Activated naive CD4-positive, alpha-beta T cell treated with anti-CD3 and anti-CD28 coated beads, Interleukin-2, amount 10 ng/mL, durations not matched to agents 7 days and 5 days (primary cell): Measurements from ENCODE around the gene OPCML.

Experiments
- CTCF ChIA-PET: fragments of 350-600 bp; sonication (Branson Sonifier 250); formaldehyde crosslinking; loops from one replicate; lab custom pipeline; 2021; ENCODE audit warnings: antibody characterized with exemption; lab: Charles Lee
- DNase-seq: peaks from one replicate; pipeline ENCODE4 v3.0.0-alpha.2; 2020
- H3K27ac Mint-ChIP-seq: one replicate; pipeline ENCODE4 v1.8.0; 2021; ENCODE audit warnings: mild to moderate bottlenecking, moderate library complexity, mixed read lengths
- H3K27me3 Mint-ChIP-seq: one replicate; pipeline ENCODE4 v1.8.0; 2021; ENCODE audit warnings: mild to moderate bottlenecking, mixed read lengths
- H3K36me3 Mint-ChIP-seq: one replicate; pipeline ENCODE4 v1.8.0; 2021; ENCODE audit warnings: mixed read lengths
- H3K4me1 Mint-ChIP-seq: one replicate; pipeline ENCODE4 v1.8.0; 2021; ENCODE audit warnings: mixed read lengths
- H3K4me3 Mint-ChIP-seq: one replicate; pipeline ENCODE4 v1.8.0; 2021; ENCODE audit warnings: mild to moderate bottlenecking, moderate library complexity, mixed read lengths
- H3K9me3 Mint-ChIP-seq: one replicate; pipeline ENCODE4 v1.8.0; 2021; ENCODE audit warnings: mixed read lengths

OPCML gene

GRCh38 chr11:132590986-132591385 lies 941.3 kb downstream of the OPCML start:
- Mint-ChIP-seq H3K4me1 (no peaks in the 10 kb centered on the region), H3K36me3 (no peaks in the 10 kb centered on the region), H3K9me3 (peaks cover 1% of the 10 kb centered on the region), H3K27ac (no peak overlapping the region), H3K4me3 (no peak overlapping the region), H3K27me3 (no peaks in the 10 kb centered on the region)
- CTCF ChIA-PET: no interaction called here
- no peak for DNase-seq

- no peaks in the 10 kb centered on the region for H3K4me1 Mint-ChIP-seq
- CTCF ChIA-PET: no interaction called here
- H3K9me3 Mint-ChIP-seq: peaks cover 1% of the 10 kb centered on the region
- H3K27ac Mint-ChIP-seq: no peak overlapping the region
- H3K36me3 Mint-ChIP-seq: no peaks in the 10 kb centered on the region
- no peaks in the 10 kb centered on the region for H3K27me3 Mint-ChIP-seq
- H3K4me3 Mint-ChIP-seq: no peak overlapping the region
- no peak for DNase-seq
These were observed 941.7 kb downstream of the OPCML start for GRCh38 chr11:132590554-132590953.

GRCh38 chr11:132589791-132590190 lies 942.5 kb downstream of the OPCML start:
- H3K4me3 Mint-ChIP-seq: no peak overlapping the region
- CTCF ChIA-PET: no interaction called here
- no peaks in the 10 kb centered on the region for H3K4me1 Mint-ChIP-seq
- H3K36me3 Mint-ChIP-seq: no peaks in the 10 kb centered on the region
- H3K9me3 Mint-ChIP-seq: peaks cover 1% of the 10 kb centered on the region
- no peaks in the 10 kb centered on the region for H3K27me3 Mint-ChIP-seq
- no peak overlapping the region for H3K27ac Mint-ChIP-seq
- DNase-seq: no peak

- no peak overlapping the region for H3K4me3 Mint-ChIP-seq
- DNase-seq: no peak
- CTCF ChIA-PET: no interaction called here
- H3K27ac Mint-ChIP-seq: no peak overlapping the region
- H3K36me3 Mint-ChIP-seq: no peaks in the 10 kb centered on the region
- H3K9me3 Mint-ChIP-seq: peaks cover 1% of the 10 kb centered on the region
- no peaks in the 10 kb centered on the region for H3K4me1 Mint-ChIP-seq
- no peaks in the 10 kb centered on the region for H3K27me3 Mint-ChIP-seq
These were observed 943.9 kb downstream of the OPCML start for GRCh38 chr11:132588366-132588765.

GRCh38 chr11:132587716-132588115 lies 944.6 kb downstream of the OPCML start:
- Mint-ChIP-seq H3K27ac (no peak overlapping the region), H3K4me3 (no peak overlapping the region), H3K4me1 (no peaks in the 10 kb centered on the region), H3K27me3 (no peaks in the 10 kb centered on the region), H3K36me3 (no peaks in the 10 kb centered on the region), H3K9me3 (peaks cover 1% of the 10 kb centered on the region)
- CTCF ChIA-PET: no interaction called here
- no peak for DNase-seq

GRCh38 chr11:132586801-132587200 lies 945.5 kb downstream of the OPCML start:
- CTCF ChIA-PET: interaction anchor here (0.6 kb wide), 1 partner anchor 92 kb away, joined by 3 read pairs; no protein-coding TSS in a partner anchor
- no peak overlapping the region for H3K27ac Mint-ChIP-seq
- H3K4me3 Mint-ChIP-seq: no peak overlapping the region
- no peak for DNase-seq
- no peaks in the 10 kb centered on the region for H3K27me3 Mint-ChIP-seq
- no peaks in the 10 kb centered on the region for H3K4me1 Mint-ChIP-seq
- H3K36me3 Mint-ChIP-seq: no peaks in the 10 kb centered on the region
- peaks cover 1% of the 10 kb centered on the region for H3K9me3 Mint-ChIP-seq

GRCh38 chr11:132579634-132580327 lies 952.5 kb downstream of the OPCML start:
- H3K4me3 Mint-ChIP-seq: no peak overlapping the region
- CTCF ChIA-PET: no interaction called here
- H3K36me3 Mint-ChIP-seq: no peaks in the 10 kb centered on the region
- no peak overlapping the region for H3K27ac Mint-ChIP-seq
- no peaks in the 10 kb centered on the region for H3K9me3 Mint-ChIP-seq
- no peaks in the 10 kb centered on the region for H3K4me1 Mint-ChIP-seq
- no peak for DNase-seq
- H3K27me3 Mint-ChIP-seq: no peaks in the 10 kb centered on the region

- Mint-ChIP-seq H3K4me3 (no peak overlapping the region), H3K4me1 (no peaks in the 10 kb centered on the region), H3K27ac (no peak overlapping the region), H3K36me3 (no peaks in the 10 kb centered on the region), H3K27me3 (no peaks in the 10 kb centered on the region), H3K9me3 (peaks cover 2% of the 10 kb centered on the region)
- no peak for DNase-seq
- CTCF ChIA-PET: no interaction called here
These were observed 953.2 kb downstream of the OPCML start for GRCh38 chr11:132579136-132579535.

GRCh38 chr11:132578580-132578979 lies 953.7 kb downstream of the OPCML start:
- Mint-ChIP-seq H3K9me3 (peaks cover 2% of the 10 kb centered on the region), H3K4me3 (no peak overlapping the region), H3K36me3 (no peaks in the 10 kb centered on the region), H3K27ac (no peak overlapping the region), H3K27me3 (no peaks in the 10 kb centered on the region), H3K4me1 (no peaks in the 10 kb centered on the region)
- CTCF ChIA-PET: interaction anchor here (0.7 kb wide), 1 partner anchor 1257 kb away, joined by 3 read pairs; no protein-coding TSS in a partner anchor
- DNase-seq: no peak

GRCh38 chr11:132576706-132577105 lies 955.6 kb downstream of the OPCML start:
- peaks cover 2% of the 10 kb centered on the region for H3K9me3 Mint-ChIP-seq
- CTCF ChIA-PET: no interaction called here
- no peak overlapping the region for H3K4me3 Mint-ChIP-seq
- H3K4me1 Mint-ChIP-seq: no peaks in the 10 kb centered on the region
- no peak overlapping the region for H3K27ac Mint-ChIP-seq
- no peak for DNase-seq
- no peaks in the 10 kb centered on the region for H3K27me3 Mint-ChIP-seq
- no peaks in the 10 kb centered on the region for H3K36me3 Mint-ChIP-seq

GRCh38 chr11:132564091-132564885 lies 968.0 kb downstream of the OPCML start:
- Mint-ChIP-seq H3K4me3 (no peak overlapping the region), H3K27me3 (no peaks in the 10 kb centered on the region), H3K36me3 (no peaks in the 10 kb centered on the region), H3K27ac (no peak overlapping the region), H3K9me3 (peaks cover 18% of the 10 kb centered on the region), H3K4me1 (no peaks in the 10 kb centered on the region)
- no peak for DNase-seq
- CTCF ChIA-PET: no interaction called here

GRCh38 chr11:132563050-132563449 lies 969.3 kb downstream of the OPCML start:
- DNase-seq: no peak
- H3K4me3 Mint-ChIP-seq: no peak overlapping the region
- CTCF ChIA-PET: no interaction called here
- H3K4me1 Mint-ChIP-seq: no peaks in the 10 kb centered on the region
- H3K27me3 Mint-ChIP-seq: no peaks in the 10 kb centered on the region
- H3K36me3 Mint-ChIP-seq: no peaks in the 10 kb centered on the region
- peaks cover 18% of the 10 kb centered on the region for H3K9me3 Mint-ChIP-seq
- H3K27ac Mint-ChIP-seq: no peak overlapping the region

- H3K4me1 Mint-ChIP-seq: no peaks in the 10 kb centered on the region
- H3K9me3 Mint-ChIP-seq: peaks cover 10% of the 10 kb centered on the region
- no peaks in the 10 kb centered on the region for H3K36me3 Mint-ChIP-seq
- DNase-seq: no peak
- no peak overlapping the region for H3K27ac Mint-ChIP-seq
- no peak overlapping the region for H3K4me3 Mint-ChIP-seq
- H3K27me3 Mint-ChIP-seq: no peaks in the 10 kb centered on the region
- CTCF ChIA-PET: no interaction called here
These were observed 970.4 kb downstream of the OPCML start for GRCh38 chr11:132561937-132562336.

GRCh38 chr11:132559331-132560036 lies 972.8 kb downstream of the OPCML start:
- Mint-ChIP-seq H3K4me1 (no peaks in the 10 kb centered on the region), H3K9me3 (peaks cover 8% of the 10 kb centered on the region), H3K4me3 (no peak overlapping the region), H3K36me3 (no peaks in the 10 kb centered on the region), H3K27ac (no peak overlapping the region), H3K27me3 (no peaks in the 10 kb centered on the region)
- CTCF ChIA-PET: no interaction called here
- no peak for DNase-seq
